GM11168 (cell line): ENCODE results near the gene CLIP2.
"Not testable (repeated sequence)": the region's sequence is repeated elsewhere in the genome, so short reads cannot be mapped to it uniquely, and the experiment has no call there.

ENCODE experiments used
- in situ Hi-C: fragments of 300-500 bp; cut with MboI; formaldehyde crosslinking; loops from one replicate; pipeline ENCODE4 v1.12.0; 2022; ENCODE audit warnings: low sequenced_read_pairs; ENCODE audit not compliant: unreplicated experiment

CLIP2 gene

GRCh38 chr7:74364061-74364460 lies 74.9 kb downstream of the CLIP2 start:
- in situ Hi-C loops: no loop called here

GRCh38 chr7:74365322-74366022 lies 76.3 kb downstream of the CLIP2 start:
- in situ Hi-C loops: no loop called here

GRCh38 chr7:74371381-74372341 lies 82.5 kb downstream of the CLIP2 start:
- in situ Hi-C loops: no loop called here

GRCh38 chr7:74372511-74373111 lies 83.4 kb downstream of the CLIP2 start:
- in situ Hi-C loops: no loop called here

GRCh38 chr7:74373536-74373935 lies 84.3 kb downstream of the CLIP2 start:
- in situ Hi-C loops: no loop called here

- in situ Hi-C loops: no loop called here
Observed at GRCh38 chr7:74375726-74376220, 86.6 kb downstream of the CLIP2 start.

- in situ Hi-C loops: no loop called here
Observed at GRCh38 chr7:74376256-74377036, 87.2 kb downstream of the CLIP2 start.

GRCh38 chr7:74379938-74380337 lies 90.7 kb downstream of the CLIP2 start:
- in situ Hi-C loops: no loop called here

GRCh38 chr7:74380720-74381119 lies 91.5 kb downstream of the CLIP2 start:
- in situ Hi-C loops: no loop called here

- in situ Hi-C loops: not testable (repeated sequence)
Observed at GRCh38 chr7:74384086-74384485, 94.9 kb downstream of the CLIP2 start.

GRCh38 chr7:74384854-74385253 lies 95.6 kb downstream of the CLIP2 start:
- in situ Hi-C loops: not testable (repeated sequence)

GRCh38 chr7:74387606-74388005 lies 98.4 kb downstream of the CLIP2 start:
- in situ Hi-C loops: no loop called here

GRCh38 chr7:74388880-74389415 lies 99.7 kb downstream of the CLIP2 start:
- in situ Hi-C loops: no loop called here

GRCh38 chr7:74393722-74394121 lies 104.5 kb downstream of the CLIP2 start:
- in situ Hi-C loops: not testable (repeated sequence)

GRCh38 chr7:74394601-74395000 lies 105.4 kb downstream of the CLIP2 start:
- in situ Hi-C loops: not testable (repeated sequence)

GRCh38 chr7:74395745-74396311 lies 106.6 kb downstream of the CLIP2 start:
- in situ Hi-C loops: no loop called here

GRCh38 chr7:74396993-74397392 lies 107.8 kb downstream of the CLIP2 start:
- in situ Hi-C loops: no loop called here

- in situ Hi-C loops: no loop called here
Observed at GRCh38 chr7:74398426-74398825, 109.2 kb downstream of the CLIP2 start.

GRCh38 chr7:74399006-74399405 lies 109.8 kb downstream of the CLIP2 start:
- in situ Hi-C loops: no loop called here
